Measurements from ENCODE around the gene CCL24.
"Not testable (repeated sequence)": the region's sequence is repeated elsewhere in the genome, so short reads cannot be mapped to it uniquely, and the experiment has no call there.

DNA sequence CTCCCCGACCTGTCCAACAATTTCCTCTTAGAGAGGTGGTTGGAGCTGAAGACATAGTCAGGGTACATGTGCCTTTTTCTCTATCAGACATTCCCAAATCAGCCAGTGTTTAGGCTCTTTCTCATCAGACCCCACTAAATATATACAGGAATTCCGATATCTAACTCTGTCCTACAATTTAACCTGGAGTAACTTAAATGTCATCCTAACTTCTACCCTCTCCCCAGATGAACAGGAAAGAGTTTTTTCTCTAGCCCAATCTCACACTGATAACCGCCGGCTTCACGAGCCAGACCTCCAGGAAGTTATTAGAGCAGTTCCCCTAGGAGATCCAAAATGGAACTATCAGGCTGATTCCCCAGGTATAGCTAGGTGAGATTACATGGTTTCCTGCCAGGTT is 30.5 kb downstream of the CCL24 start:
- TF ChIP-seq, protein P1, sequence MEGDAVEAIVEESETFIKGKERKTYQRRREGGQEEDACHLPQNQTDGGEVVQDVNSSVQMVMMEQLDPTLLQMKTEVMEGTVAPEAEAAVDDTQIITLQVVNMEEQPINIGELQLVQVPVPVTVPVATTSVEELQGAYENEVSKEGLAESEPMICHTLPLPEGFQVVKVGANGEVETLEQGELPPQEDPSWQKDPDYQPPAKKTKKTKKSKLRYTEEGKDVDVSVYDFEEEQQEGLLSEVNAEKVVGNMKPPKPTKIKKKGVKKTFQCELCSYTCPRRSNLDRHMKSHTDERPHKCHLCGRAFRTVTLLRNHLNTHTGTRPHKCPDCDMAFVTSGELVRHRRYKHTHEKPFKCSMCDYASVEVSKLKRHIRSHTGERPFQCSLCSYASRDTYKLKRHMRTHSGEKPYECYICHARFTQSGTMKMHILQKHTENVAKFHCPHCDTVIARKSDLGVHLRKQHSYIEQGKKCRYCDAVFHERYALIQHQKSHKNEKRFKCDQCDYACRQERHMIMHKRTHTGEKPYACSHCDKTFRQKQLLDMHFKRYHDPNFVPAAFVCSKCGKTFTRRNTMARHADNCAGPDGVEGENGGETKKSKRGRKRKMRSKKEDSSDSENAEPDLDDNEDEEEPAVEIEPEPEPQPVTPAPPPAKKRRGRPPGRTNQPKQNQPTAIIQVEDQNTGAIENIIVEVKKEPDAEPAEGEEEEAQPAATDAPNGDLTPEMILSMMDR (conservative IDR thresholded peaks at IDR 0.05; ENCODE audit: low read length), result not testable (repeated sequence)
- not testable (repeated sequence) for TF ChIP-seq EZH2phosphoT487 (IDR thresholded peaks at IDR 0.05; ENCODE audit: borderline replicate concordance)

All from Loucy (cell line).